Activated CD4-positive, alpha-beta T cell treated with anti-CD3 and anti-CD28 coated beads, Interleukin-2, amount 50 U/mL, for 16 hours (primary cell): ENCODE data around the gene TBC1D3I.
"Not testable (repeated sequence)": the region's sequence is repeated elsewhere in the genome, so short reads cannot be mapped to it uniquely, and the experiment has no call there.

Source experiments
- DNase-seq: peaks from one replicate; pipeline ENCODE4 v3.0.0-alpha.2; 2020

Gene TBC1D3I

DNA sequence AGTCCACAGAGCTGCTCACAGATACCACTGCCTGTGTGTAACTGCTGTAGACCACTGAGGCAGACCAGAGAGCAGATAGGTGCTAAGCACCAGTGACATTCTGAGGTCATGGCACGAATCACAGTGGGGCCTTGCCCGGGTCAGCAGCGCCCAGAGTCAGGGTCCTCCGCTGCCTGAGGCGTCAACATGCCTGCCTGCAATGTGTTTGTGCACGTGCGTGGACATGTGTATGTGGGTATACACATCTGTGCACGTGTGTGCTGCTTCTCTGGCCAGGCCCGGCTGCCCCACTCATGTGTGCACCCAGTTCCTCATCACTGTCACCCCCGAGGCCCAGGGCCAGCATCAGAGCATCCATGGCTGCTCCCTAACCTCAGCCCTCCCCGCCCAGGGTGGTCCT lies at the start of gene TBC1D3I:
TBC1D3I (minus strand) TSS at position 101 of the 400 bp plus-strand sequence. CDS start 1,585 bp downstream, outside the sequence.
- DNase-seq = not testable (repeated sequence)

DNA sequence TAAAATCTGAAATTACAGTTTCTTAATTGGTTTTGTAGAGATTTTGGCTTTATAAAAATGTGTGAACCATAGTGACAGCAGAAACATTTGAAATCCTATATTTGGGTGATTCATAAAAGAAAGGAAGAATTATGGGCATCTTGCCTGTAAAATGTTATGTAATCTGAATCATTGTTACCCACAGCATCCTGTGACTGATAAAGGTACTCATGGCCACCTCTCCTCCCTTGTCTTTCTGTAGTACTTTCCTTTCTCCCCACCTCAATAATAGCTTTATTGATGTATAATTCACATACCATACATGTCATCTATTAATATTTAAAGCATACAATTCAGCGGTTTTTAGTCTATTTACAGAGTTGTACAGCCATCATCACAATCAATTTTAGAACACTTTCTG lies 30.8 kb upstream of the TBC1D3I start:
- not testable (repeated sequence) for DNase-seq

DNA sequence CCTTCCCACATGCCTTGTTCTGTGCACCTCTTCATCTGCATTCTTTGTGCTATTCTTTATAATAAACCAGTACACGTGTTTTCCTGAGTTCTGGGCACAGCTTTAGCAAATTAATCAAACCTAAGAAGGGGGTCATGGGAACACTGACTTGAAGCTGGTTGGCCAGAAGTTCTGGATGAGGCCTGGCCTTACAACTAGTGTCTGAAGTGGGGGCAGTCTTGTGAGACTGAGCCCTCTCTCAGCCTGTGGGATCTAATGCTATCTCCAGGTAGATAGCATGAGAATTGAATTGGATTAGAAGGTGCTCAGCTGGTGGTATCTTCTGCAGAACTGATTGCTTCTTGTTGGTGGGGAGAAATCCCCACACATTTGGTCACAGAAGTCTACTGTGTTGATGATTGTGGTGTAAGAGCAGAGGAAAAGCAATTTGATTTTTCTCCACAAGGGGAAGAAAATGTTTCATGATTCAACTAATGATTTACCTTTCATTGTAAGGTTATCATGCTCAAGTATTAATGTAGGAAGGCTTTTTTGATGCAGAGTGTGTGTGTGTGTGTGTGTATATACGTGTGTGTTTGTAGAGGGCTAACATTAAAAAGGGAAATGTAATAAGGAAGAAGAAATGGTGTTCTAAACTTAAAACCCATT lies 25.7 kb upstream of the TBC1D3I start:
- DNase-seq = not testable (repeated sequence)

DNA sequence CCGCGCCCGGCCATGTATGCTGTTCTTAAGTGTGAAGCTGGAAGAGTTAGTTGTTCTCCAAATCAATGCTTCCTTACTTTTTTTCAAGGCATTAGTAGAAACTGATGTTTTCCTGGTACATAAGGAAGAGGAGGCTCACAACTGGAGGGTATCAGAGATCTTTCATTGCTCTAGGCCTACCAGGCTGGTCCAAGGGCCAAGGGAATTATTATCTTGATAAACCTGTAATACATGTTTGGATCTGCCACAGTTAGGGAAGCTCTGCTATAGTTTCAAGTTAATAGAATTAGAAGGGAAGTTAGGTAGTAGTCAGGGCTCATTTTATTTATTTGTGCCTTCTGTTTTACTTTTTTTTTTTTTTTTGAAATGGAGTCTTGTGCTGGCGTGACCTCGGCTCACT lies 19.8 kb upstream of the TBC1D3I start:
- DNase-seq = not testable (repeated sequence)

GRCh38 chr17:36283256-36283655 lies 18.9 kb upstream of the TBC1D3I start:
- DNase-seq = not testable (repeated sequence)

- not testable (repeated sequence) for DNase-seq
Observed at GRCh38 chr17:36242046-36242445, 22.3 kb downstream of the TBC1D3I start.

GRCh38 chr17:36229644-36230043 lies 34.7 kb downstream of the TBC1D3I start:
- peak; percentile 24 for DNase-seq

GRCh38 chr17:36222967-36223366 lies 41.4 kb downstream of the TBC1D3I start:
- not testable (repeated sequence) for DNase-seq

- DNase-seq = not testable (repeated sequence)
Observed at GRCh38 chr17:36221581-36222100, 42.7 kb downstream of the TBC1D3I start.

GRCh38 chr17:36220737-36221580 lies 43.4 kb downstream of the TBC1D3I start:
- not testable (repeated sequence) for DNase-seq

DNA sequence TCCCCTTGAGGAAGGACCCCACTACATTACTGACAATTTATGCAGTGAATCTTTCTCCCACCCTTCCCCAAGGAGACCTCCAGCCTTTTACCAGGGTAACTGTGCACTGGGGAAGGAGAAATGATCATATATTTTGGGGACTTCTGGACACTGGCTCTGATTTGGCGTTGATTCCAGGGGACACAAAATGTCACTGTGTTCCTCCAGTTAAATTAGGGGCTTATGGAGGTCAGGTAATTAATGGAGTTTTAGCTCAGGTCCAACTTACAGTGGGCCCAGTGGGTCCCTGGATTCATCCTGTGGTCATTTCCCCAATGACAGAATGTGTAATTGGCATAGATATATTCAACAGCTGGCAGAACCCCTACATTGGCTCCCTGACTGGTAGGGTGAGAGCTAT lies 44.8 kb downstream of the TBC1D3I start:
- DNase-seq = not testable (repeated sequence)

- DNase-seq = not testable (repeated sequence)
Observed at GRCh38 chr17:36215406-36216308, 48.7 kb downstream of the TBC1D3I start.

DNA sequence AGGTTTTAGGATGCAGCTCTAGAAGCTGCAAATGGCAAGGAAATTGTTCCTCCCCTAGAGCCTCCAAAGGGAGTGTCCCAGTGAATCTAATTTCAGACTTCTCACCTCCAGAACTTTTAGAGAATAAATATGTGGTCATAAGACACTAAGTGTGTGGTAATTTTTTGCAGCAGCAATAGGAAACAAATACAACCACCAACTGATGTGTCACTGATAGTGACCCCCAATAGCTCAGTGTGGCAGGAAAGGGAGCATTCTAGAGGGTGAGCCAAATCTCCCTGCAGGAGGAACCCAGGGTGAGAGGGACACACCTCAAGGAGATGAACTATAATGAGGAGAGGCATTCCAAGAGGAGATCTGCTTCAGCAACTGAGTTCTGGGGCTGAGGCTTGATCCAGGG lies 49.5 kb downstream of the TBC1D3I start:
- no peak for DNase-seq

DNA sequence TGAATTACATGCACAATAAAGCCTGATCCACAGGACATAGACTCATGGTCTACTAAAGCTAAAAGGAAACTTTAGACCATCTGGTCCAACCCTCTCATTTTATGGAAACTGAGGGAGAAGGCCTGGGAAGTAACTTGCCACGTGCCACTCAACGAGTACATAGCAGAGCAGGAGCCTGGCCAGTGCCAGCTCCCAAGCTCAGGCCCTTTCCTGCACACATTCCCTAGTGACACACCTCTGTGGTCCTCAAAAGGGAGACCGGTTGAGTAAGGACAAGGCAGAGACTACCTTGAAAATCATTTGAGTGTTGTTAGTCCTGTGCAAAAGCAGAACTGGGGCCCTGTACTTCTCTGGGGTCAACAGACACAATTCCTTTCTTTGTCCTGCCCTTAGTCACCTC lies 50.7 kb downstream of the TBC1D3I start:
- no peak for DNase-seq

- DNase-seq = no peak
Observed at GRCh38 chr17:36212966-36213365, 51.4 kb downstream of the TBC1D3I start.

GRCh38 chr17:36212272-36212605 lies 52.1 kb downstream of the TBC1D3I start:
- DNase-seq = no peak

DNA sequence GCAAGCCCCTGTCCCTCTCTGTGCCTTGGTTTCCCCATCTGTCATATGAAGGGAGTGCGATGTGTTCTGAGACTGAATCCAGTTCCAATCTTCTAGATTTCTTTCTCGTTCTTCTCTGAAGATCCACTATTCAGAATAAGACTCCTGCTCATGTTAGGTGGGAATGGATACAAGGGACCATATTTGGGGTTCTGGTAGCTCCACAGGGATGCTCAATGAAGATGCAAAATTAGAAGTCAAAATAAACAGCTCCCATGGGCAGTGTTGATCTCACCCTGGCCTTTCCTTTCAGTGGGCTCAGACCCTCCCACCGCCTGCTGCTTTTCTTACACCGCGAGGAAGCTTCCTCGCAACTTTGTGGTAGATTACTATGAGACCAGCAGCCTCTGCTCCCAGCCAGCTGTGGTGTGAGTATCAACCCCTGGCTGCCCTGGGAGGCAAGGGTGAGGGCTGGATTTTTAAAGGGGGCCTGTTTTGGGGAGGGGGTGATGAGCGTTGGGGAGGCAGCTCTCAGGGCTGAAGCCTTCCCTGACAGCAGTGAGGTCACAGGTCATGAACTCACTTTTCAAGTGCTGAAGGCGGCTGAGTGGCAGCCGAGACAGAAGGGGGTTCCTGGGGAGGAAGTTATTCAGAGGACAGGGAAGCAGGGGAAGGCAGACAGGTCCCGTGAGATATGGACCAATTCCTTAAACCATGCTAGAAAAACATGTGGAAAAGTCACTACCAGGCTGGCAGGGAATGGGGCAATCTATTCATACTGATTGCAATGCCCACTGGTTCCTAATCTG lies 52.7 kb downstream of the TBC1D3I start:
- DNase-seq = not testable (repeated sequence)

DNA sequence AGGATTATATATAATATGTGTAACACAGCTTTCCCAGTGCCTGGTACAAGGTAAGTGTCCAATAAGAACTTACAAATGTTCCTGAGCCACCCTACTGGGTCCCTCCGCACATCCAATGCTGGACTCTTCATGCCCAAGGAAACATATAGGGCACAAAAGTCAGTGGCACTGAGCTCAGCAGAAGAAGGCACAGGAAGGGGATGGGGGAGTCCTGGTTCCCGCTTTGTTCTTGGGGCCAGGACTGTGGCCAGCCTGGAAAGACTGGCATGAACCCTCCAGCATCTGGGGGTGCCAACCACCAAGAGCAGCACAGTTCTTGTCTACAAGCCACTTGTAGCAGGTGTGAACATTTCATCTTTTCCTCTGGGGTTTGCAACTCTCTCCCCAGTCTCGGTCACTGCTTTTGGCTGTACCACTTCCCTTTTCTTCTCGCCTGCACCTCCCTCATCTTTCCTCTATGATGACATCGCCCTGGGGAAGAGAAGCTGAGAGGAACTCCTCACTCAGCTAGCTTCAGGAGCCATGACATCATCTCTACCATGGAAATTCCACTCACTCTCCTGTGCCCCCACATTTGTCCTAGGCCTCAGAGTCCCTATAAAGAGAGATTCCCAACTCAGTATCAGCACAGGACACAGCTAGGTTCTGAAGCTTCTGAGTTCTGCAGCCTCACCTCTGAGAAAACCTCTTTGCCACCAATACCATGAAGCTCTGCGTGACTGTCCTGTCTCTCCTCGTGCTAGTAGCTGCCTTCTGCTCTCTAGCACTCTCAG lies 53.7 kb downstream of the TBC1D3I start, which contains the start of gene CCL4L2:
CCL4L2 (plus strand) TSS at position 625 of the 773 bp plus-strand sequence.
- not testable (repeated sequence) for DNase-seq

DNA sequence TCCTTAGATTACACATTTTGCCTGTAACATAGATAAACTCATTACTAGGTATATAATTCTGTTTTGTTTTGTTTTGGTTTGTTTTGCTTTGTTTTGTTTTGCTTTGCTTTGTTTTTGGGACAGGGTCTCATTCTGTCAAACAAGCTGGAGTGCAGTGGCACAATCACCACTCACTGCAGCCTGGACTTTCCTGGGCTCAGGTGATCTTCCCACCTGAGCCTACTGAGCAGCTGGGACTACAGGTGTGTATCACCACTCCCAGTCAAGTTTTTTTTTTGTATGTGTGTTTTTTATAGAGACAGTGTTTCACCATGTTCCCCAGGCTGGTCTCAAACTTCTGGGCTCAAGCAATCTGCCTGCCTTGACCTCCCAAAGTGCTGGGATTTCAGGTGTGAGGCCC lies 54.8 kb downstream of the TBC1D3I start:
- DNase-seq = no peak

GRCh38 chr17:36207383-36207782 lies 57.0 kb downstream of the TBC1D3I start:
- not testable (repeated sequence) for DNase-seq

DNA sequence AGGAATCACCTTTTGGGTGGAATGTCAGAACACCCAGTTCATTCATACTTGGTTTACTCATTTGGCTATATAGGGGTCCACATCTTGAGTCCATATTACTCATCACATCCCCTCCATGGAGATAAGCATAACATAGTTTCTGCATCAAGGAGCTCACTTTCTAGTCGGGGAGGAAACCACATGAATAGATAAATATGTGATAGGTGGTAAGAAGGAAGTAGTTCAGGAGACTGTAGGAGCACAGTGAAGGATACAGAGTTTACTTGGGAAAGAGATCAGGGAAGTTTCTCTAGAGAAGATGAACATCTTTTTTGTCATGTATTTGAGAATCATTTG lies 57.9 kb downstream of the TBC1D3I start:
- DNase-seq = not testable (repeated sequence)
